ENCODE results near the gene CRIM1.

Gene CRIM1

DNA sequence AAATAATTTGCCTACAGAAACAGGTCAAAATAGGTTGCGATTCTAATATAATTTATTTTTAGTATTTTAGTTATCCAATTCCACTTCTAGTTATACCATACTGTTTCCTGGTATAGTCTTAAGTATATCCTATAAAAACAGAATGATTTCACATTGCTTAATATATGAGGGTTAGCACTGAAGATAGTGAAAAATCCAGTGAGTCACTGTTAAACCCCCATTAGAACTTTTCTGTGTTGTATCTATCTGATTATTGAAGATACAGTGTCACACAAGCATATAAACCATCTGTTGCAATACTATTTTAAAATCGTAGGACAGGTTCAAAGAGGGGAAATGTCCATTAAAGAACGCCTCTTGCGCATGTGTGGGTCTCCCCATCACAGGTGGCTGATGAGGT is 132.4 kb downstream of the CRIM1 start:
- in situ Hi-C loops (cut with HindIII; ENCODE audit: low sequenced_read_pairs) = no loop called here
- DNase-seq (ENCODE audit: low read depth) = no peak
- TF ChIP-seq, protein P1, sequence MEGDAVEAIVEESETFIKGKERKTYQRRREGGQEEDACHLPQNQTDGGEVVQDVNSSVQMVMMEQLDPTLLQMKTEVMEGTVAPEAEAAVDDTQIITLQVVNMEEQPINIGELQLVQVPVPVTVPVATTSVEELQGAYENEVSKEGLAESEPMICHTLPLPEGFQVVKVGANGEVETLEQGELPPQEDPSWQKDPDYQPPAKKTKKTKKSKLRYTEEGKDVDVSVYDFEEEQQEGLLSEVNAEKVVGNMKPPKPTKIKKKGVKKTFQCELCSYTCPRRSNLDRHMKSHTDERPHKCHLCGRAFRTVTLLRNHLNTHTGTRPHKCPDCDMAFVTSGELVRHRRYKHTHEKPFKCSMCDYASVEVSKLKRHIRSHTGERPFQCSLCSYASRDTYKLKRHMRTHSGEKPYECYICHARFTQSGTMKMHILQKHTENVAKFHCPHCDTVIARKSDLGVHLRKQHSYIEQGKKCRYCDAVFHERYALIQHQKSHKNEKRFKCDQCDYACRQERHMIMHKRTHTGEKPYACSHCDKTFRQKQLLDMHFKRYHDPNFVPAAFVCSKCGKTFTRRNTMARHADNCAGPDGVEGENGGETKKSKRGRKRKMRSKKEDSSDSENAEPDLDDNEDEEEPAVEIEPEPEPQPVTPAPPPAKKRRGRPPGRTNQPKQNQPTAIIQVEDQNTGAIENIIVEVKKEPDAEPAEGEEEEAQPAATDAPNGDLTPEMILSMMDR (IDR thresholded peaks at IDR 0.05; ENCODE audit: low read depth, low read length, missing control alignments) = no peak
- no peak overlapping the region for H3K4me3 ChIP-seq (ENCODE audit: low read depth, low read length)

DNA sequence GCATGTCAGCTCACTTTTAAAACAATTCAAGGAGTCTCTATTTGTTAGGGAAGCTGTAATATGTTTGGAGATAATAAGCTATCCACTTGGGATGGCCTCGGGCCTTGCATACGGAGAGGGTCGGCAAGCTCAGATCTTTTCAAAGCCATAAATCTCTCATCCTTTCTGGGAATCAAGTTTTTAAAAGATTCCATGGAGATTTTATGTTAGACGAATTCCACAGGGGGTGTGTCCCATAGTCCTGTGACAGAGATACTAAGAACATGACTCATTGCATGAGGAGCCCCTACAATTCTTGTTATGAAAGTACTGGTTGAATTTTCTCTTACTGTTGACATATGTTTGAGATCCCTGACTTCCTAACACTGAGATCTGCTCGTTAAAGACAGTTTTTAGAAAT is 133.7 kb downstream of the CRIM1 start:
- TF ChIP-seq, protein P1 (IDR thresholded peaks at IDR 0.05; ENCODE audit: low read depth, low read length, missing control alignments) = no peak
- H3K4me3 ChIP-seq (ENCODE audit: low read depth, low read length) = no peak overlapping the region
- DNase-seq (ENCODE audit: low read depth) = no peak
- in situ Hi-C loops (cut with HindIII; ENCODE audit: low sequenced_read_pairs) = no loop called here

DNA sequence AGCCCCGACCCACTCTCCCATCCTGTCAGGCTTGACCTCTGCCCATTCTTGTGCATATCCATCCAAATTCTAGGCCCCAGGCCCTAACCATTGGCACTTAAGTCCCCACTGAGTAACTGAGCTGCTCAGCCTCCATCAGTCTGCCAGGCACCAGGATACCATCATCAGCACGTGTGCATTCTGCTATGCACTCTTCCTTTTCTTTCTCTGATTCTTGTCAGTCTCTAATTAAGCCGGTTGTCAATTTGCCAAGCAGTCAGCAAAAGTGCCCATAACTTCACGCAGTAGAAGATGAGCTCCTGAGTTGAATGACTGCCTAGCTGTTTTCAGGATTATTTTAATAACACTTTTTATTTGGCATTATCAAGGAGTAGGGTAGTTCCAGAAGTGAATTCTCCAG is 135.2 kb downstream of the CRIM1 start:
- in situ Hi-C loops (cut with HindIII; ENCODE audit: low sequenced_read_pairs) = loop anchor here (5.0 kb wide), 1 partner anchor 33 kb away; no protein-coding TSS in a partner anchor
- H3K4me3 ChIP-seq (ENCODE audit: low read depth, low read length) = no peak overlapping the region
- DNase-seq (ENCODE audit: low read depth) = no peak
- TF ChIP-seq, protein P1 (IDR thresholded peaks at IDR 0.05; ENCODE audit: low read depth, low read length, missing control alignments) = no peak

DNA sequence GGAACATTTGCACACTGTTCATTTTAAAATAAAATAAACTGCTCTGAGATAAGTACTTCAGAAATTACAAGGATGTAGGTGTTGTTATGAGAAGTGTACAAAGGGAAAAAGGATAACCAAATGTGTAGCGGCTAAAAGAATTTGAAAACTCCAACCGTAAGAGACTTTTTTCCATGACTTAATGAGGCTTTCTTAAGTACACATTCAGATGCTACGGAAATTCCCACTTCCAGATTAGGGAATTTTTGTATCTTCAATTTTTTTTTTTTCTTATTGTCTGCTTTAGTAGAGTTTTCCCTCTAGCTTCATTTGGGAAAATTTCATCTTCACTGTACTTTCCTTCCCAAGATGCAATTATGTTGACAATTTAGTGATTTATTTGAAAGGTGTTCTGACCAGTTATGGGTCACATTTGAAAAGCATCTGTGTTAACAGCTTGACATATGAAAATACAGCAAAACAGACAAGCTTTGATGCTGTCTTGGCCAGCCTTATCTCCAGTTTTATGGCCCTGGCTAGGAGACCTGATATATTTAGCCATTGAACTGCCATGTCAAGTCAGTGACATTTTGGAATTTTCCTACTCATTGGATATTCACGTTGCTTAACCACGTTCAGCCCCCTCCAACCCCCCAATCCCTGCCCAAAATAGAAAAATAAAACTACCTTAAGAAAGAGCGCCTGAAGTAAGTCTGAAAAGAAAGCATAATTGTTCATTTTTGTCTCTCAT is 136.8 kb downstream of the CRIM1 start:
- no peak for DNase-seq (ENCODE audit: low read depth)
- no peak overlapping the region for H3K4me3 ChIP-seq (ENCODE audit: low read depth, low read length)
- TF ChIP-seq, protein P1 (IDR thresholded peaks at IDR 0.05; ENCODE audit: low read depth, low read length, missing control alignments) = no peak
- in situ Hi-C loops (cut with HindIII; ENCODE audit: low sequenced_read_pairs) = loop anchor here (5.0 kb wide), 1 partner anchor 35 kb away; no protein-coding TSS in a partner anchor

DNA sequence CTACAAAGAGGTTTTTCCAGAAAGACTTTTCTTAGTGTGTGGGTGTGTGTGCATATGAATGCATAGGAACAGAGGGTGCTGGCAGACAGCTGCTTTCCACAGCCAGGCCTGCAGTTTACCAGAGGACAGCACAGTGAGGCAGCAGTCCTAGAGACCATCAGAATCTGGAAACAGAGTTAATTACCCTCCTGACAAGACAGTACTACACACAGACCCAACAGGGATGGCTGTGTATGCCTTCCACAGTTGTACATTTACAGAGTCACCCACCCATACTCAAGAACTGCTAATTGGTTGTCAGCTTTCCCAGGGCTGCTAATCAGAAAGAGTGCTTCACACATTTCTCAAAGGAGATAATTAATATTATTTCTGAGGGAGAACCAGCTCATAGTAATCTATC is 137.7 kb downstream of the CRIM1 start:
- no peak for DNase-seq (ENCODE audit: low read depth)
- in situ Hi-C loops (cut with HindIII; ENCODE audit: low sequenced_read_pairs) = loop anchor here (5.0 kb wide), 1 partner anchor 36 kb away; no protein-coding TSS in a partner anchor
- TF ChIP-seq, protein P1 (IDR thresholded peaks at IDR 0.05; ENCODE audit: low read depth, low read length, missing control alignments) = no peak
- H3K4me3 ChIP-seq (ENCODE audit: low read depth, low read length) = no peak overlapping the region

DNA sequence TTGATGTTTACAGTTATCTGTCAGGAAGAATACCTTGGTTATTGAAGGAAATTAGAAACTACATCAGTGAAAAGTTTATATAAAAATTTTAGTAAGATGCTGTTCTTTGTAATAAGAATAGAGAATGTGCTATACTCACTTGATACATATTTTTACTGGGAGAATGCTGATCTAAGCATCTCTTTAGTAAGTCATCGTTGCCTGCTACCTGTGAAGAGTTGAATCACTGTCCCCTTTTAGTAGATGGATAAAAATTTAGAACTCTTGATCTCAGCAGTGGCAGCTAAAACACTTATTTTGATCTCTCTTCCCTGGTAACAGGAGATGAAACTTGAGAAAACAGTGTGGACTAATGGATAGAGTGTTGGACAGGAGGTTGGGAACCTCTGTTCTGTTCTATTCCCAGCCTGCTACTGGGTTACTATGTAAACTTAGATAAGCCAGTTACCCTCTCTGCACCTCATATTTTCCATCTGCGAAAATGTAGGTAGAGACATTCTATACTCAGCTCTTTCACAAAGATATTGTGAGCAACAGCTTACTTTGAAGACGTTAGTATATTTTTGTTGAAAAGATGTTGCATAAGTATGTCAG is 142.1 kb downstream of the CRIM1 start:
- in situ Hi-C loops (cut with HindIII; ENCODE audit: low sequenced_read_pairs) = no loop called here
- TF ChIP-seq, protein P1 (IDR thresholded peaks at IDR 0.05; ENCODE audit: low read depth, low read length, missing control alignments) = no peak
- no peak overlapping the region for H3K4me3 ChIP-seq (ENCODE audit: low read depth, low read length)
- DNase-seq (ENCODE audit: low read depth) = no peak
